T-helper 2 cell treated with Interferon-gamma antibody and Interleukin-4, amounts not matched to agents 100 ng/mL and 5 ng/mL, for 36 hours (primary cell): ENCODE data around the gene CX3CL1. TPM values are rescaled to one million over a fixed set of nuclear protein-coding genes. Genes with fewer than 3 reads are reported as not detected.
"Not testable (repeated sequence)": the region's sequence is repeated elsewhere in the genome, so short reads cannot be mapped to it uniquely, and the experiment has no call there.

ENCODE experiments used
- intact Hi-C: fragments of 100-400 bp; cut with micrococcal nuclease; formaldehyde crosslinking; loops from one replicate; pipeline ENCODE4 v1.15.1; 2023
- total RNA-seq: library from RNA; stranded (reverse); gene quantifications from 2 replicates; pipeline ENCODE4 v1.2.3, GENCODE V29; 2022

CX3CL1 gene
- total RNA-seq, 1 donor from 2014 or later = not detected

DNA sequence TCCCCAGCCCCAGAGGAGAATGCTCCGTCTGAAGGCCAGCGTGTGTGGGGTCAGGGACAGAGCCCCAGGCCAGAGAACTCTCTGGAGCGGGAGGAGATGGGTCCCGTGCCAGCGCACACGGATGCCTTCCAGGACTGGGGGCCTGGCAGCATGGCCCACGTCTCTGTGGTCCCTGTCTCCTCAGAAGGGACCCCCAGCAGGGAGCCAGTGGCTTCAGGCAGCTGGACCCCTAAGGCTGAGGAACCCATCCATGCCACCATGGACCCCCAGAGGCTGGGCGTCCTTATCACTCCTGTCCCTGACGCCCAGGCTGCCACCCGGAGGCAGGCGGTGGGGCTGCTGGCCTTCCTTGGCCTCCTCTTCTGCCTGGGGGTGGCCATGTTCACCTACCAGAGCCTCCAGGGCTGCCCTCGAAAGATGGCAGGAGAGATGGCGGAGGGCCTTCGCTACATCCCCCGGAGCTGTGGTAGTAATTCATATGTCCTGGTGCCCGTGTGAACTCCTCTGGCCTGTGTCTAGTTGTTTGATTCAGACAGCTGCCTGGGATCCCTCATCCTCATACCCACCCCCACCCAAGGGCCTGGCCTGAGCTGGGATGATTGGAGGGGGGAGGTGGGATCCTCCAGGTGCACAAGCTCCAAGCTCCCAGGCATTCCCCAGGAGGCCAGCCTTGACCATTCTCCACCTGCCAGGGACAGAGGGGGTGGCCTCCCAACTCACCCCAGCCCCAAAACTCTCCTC is 10.4 kb downstream of the CX3CL1 start:
- intact Hi-C loops = no loop called here

DNA sequence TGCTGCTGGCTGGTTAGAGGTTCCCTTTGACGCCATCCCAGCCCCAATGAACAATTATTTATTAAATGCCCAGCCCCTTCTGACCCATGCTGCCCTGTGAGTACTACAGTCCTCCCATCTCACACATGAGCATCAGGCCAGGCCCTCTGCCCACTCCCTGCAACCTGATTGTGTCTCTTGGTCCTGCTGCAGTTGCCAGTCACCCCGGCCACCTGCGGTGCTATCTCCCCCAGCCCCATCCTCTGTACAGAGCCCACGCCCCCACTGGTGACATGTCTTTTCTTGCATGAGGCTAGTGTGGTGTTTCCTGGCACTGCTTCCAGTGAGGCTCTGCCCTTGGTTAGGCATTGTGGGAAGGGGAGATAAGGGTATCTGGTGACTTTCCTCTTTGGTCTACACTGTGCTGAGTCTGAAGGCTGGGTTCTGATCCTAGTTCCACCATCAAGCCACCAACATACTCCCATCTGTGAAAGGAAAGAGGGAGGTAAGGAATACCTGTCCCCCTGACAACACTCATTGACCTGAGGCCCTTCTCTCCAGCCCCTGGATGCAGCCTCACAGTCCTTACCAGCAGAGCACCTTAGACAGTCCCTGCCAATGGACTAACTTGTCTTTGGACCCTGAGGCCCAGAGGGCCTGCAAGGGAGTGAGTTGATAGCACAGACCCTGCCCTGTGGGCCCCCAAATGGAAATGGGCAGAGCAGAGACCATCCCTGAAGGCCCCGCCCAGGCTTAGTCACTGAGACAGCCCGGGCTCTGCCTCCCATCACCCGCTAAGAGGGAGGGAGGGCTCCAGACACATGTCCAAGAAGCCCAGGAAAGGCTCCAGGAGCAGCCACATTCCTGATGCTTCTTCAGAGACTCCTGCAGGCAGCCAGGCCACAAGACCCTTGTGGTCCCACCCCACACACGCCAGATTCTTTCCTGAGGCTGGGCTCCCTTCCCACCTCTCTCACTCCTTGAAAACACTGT is 11.3 kb downstream of the CX3CL1 start:
- intact Hi-C loops = no loop called here

DNA sequence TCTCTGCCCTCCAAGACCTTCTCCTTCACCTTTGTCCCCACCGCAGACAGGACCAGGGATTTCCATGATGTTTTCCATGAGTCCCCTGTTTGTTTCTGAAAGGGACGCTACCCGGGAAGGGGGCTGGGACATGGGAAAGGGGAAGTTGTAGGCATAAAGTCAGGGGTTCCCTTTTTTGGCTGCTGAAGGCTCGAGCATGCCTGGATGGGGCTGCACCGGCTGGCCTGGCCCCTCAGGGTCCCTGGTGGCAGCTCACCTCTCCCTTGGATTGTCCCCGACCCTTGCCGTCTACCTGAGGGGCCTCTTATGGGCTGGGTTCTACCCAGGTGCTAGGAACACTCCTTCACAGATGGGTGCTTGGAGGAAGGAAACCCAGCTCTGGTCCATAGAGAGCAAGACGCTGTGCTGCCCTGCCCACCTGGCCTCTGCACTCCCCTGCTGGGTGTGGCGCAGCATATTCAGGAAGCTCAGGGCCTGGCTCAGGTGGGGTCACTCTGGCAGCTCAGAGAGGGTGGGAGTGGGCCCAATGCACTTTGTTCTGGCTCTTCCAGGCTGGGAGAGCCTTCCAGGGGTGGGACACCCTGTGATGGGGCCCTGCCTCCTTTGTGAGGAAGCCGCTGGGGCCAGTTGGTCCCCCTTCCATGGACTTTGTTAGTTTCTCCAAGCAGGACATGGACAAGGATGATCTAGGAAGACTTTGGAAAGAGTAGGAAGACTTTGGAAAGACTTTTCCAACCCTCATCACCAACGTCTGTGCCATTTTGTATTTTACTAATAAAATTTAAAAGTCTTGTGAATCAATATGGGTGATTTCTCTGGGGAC is 12.2 kb downstream of the CX3CL1 start:
- intact Hi-C loops = no loop called here

DNA sequence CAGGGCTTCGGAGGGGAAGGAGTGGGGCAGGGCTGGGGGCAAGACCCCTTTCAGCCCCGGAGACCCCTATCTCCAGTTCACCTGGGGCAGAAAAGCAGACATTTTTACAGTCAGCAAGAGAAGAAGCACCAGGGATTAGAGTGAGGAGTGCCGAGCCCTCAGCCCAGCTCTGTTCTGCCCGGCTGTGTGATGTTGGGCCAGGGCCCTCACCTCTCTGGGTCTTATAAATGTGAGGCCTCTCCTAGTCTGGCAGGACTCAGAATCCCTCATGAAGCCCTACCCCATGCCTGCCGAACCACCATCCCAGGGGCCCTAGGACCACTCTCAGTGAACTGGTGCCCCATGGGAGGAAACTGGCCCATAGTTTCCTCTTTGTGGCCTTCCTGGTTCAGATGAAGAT is 12.8 kb downstream of the CX3CL1 start:
- intact Hi-C loops = no loop called here

DNA sequence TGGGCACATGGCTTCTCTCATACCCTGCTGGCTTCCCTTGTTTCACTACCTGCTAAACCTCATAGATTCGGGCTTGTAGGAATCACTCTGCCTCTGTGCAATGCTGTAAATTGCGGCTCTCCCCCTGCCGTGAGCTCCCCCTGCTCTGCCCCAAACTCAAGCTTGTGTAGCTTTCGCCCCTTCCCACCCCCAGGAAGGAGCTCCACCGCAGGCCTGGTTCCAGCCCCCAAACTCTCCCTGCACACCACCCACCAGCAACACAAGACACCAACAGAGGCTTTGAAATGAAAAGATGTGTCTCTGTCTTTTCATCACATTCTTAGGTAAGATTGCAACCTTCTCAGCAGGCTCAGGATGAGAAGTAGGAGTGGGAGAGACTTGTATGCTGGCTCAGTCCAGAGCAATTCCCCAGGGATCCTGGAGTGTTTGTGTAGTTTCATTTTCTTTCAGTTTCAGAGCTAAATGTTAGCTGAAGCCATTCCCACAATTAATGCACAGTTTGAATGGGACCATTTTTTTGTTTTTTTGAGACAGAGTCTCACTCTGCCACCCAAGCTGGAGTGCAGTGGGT is 14.2 kb downstream of the CX3CL1 start:
- intact Hi-C loops = no loop called here

DNA sequence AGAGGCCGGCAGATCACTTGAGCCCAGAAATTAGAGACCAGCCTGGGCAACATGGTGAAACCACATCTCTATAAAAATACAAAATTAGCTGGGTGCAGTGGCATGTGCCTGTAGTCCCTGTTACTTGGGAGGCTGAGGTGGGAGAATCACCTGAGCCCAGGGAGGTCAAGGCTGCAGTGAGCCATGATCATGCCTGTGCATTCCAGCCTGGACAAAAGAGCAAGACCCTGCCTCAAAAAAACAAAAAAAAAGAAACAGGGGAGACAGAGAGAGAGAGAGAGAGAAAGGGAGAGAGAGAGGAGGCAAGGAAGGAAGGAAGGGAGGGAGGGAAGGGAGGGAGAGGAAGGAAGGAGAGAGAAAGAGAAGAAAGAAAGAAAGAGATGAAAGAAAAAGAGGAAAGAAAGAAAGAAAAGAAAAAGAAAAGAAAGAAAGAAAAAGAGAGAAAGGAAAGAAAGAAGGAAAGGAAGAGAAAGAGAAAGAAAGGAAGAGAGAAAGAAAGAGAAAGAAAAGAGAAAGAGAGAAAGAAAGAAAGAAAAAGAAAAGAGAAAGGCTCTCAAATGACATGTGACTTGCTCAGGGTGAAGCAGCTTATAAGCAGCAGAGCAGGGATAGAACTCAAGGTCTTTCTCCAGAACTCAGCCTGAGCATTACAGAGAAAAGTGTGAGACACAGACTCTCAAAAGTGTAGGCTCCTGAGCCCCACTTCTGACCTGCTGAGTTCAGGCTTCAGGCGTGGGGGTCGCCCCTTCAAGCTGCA is 15.5 kb downstream of the CX3CL1 start:
- intact Hi-C loops = no loop called here

DNA sequence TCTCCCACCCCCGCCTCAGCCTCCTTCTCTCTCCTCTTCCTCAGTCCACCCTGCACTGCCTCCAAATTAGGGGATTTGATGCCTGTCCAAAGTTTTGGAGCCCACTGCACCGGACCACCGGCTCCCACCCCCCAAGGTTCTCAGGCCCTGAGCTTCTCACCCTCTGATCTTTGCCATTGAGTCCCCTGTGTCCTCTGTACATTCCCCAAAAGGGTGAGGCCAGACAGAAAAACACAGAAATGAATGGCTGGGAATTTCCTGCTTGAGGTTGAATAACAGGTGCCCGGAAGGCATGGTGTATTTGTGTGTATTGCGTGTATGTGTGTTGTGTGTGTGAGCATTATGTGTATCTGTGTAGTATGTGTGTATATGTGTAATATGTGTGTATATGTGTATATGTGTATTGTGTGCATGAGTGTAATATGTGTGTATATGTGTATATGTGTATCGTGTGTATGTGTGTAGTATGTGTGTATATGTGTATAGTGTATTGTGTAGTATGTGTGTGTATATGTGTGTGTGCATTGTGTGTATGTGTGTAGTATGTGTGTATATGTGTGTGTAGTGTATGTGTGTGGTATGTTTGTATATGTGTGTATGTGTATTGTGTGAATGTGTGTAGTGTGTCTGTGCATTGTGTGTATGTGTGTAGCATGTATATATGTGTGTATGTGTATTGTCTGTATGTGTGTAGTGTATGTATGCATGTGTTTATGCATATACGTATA is 16.2 kb downstream of the CX3CL1 start:
- intact Hi-C loops = no loop called here

DNA sequence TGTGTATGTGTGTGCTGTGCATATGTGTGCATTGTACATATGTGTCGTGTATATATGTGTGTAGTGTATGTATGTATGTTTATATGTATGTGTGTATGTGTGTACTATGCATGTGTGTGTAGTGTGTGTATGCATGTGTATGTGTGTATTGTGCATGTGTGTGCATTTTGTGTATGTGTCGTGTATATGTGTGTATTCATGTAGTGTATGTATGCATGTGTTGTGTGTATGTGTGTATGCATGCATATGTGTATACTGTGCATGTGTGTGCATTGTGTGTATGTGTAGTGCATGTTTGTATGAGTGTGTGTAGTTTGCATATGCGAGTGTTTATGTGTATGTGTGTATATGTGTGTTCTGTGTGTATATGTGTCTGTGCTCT is 16.8 kb downstream of the CX3CL1 start:
- intact Hi-C loops = no loop called here

DNA sequence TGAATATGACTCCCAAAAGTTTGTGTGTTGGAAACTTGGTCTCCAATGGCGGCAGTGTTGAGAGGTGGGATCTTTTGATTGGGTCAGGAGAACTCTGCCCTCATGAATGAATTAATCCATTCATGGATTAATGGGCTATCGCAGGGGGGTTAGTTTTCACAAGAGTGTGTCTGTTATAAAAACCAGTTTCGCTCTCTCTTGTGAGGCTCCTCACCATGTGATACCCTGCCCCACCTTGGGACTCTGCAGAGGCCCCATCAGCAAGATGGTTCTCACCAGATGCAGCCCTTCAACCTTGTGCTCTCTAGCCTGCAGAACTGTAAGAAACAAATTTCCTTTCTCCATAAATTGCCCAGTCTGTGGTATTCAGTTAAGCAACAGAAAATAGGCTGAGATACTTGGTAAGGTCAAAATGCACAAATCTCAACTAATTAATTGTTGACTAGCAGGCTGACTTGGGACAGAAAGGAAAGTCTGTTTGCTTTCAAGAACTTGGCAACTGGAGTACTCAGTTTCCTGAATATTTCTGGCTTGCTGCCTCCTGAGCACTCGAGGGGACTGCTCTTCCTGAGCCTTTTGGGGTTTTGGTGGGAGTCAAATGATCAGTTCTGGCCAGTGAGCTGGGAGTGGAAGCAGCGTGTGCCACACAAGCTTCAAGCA is 18.5 kb downstream of the CX3CL1 start:
- intact Hi-C loops = no loop called here

DNA sequence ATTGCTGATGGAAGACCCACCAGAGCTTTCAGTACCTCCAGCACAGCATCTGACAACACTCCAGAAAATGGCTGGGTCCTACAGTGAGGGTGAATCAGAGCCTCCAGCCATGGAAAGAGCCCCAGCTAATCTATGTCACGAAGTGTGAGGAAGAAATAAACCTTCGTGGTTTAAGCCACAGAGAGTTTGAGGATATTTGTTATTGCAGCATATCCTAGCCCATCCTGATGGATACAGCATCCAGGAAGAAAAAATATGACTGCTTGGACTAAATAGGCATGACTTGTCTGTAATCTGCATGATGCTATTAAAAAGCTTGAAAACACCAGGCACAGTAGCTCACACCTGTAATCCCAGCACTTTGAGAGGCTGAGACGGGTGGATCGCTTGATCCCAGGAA is 19.0 kb downstream of the CX3CL1 start:
- intact Hi-C loops = no loop called here

DNA sequence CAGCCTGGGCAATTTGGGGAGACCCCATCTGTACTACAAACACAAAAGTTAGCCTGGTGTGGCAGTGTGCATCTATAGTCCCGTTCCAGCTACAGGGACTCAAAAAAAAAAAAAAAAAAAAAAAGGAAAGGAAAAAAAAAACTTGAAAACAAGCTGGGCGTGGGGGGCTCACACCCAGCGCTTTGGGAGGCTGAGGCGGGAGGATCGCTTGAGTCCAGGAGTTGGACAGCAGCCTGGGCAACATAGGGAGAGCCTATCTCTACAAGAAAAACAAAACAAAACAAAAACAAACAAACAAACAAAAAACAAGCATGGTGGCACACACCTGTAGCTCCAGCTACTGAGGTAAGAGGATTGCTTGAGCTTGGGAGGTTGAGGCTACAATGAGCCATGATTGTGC is 19.4 kb downstream of the CX3CL1 start:
- intact Hi-C loops = no loop called here

DNA sequence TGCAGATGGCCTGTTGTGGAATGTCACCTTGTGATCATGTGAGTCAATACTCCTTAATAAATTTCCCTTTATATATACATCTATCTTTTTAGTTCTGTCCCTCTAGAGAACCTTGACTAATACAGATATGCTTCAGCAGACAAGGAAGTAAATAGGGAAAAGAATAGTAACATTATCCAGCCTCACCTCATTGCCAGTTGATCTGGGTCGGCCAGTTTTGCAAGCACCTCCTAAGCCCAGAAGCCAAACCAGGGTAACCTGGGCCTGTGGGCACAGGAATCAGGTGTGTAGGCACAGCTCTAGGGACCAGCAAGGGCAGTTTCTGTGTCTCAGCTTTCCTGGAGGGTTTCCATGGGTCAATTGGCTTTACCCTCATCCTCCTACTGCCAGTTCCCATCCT is 20.4 kb downstream of the CX3CL1 start:
- intact Hi-C loops = no loop called here

DNA sequence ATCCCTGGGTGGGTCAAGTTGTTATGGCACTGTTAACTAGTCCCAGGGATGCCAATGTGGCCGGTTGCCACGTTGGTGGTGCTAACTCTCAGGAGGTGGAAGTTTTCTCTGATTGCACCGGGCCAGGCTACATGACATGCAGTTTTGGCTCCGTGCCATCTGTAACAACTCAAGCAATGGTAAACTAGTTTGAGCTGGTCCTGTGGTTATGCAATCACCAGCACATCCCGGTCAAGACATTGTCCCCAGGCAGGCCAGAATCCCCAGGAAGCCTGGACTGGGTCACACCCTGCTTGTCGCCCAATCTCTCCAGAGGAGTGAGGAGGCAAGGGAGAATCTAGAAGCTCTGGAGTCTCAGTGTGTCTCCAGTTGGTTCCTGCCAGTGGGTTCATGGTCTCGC is 22.2 kb downstream of the CX3CL1 start:
- intact Hi-C loops = no loop called here

DNA sequence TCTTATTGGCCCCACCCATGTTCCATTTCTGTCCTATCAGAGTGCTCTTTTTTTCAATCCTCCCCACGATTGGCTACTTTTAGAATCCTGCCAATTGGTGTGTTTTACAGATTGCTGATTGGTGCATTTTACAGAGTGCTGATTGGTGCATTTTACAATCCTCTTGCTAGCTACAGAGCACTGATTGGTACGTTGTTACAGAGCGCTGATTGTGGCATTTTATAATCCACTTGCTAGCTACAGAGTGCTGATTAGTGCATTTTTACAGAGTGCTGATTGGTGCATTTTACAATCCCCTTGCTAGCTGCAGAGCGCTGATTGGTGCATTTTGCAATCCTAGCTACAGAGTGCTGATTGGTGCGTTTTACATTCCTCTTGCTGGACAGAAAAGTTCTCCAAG is 22.7 kb downstream of the CX3CL1 start:
- intact Hi-C loops = no loop called here

DNA sequence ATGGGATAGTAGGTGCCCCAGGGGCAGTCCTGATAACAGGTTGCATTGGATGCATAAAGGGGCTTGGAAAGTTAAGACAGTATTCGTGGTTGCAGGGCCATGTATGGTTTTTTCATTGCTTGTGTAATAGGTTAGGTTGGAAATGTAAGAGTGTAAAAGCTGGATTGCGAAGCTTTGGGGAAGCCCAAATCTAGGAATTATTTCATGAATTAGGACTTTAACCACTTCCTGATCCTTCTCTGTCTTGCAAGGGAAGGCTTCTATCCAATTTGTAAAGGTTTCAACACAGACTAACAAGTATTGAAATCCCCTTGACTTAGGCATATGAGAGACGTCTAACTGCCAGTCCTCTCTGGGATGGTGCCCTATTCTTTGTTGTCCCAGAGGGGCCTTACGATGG is 24.5 kb downstream of the CX3CL1 start:
- intact Hi-C loops = no loop called here

DNA sequence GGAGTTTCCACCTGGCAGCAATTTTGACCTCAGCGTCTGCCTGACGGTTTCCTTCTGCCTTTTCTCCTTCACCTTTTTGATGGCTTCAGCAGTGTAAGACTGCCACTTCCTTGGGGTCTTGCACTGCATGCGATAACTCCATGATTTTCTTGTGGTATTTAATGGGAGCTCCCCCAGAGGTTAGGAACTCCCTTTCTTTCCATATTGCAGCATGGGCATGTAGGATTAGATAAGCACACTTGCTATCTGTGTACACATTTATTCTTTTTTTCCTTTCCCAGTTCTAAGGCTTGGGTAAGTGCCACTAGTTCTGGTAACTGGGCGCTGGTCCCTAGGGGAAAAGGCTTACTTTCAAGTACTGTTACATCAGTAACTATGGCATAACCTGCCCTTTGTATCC is 25.2 kb downstream of the CX3CL1 start:
- intact Hi-C loops = not testable (repeated sequence)

DNA sequence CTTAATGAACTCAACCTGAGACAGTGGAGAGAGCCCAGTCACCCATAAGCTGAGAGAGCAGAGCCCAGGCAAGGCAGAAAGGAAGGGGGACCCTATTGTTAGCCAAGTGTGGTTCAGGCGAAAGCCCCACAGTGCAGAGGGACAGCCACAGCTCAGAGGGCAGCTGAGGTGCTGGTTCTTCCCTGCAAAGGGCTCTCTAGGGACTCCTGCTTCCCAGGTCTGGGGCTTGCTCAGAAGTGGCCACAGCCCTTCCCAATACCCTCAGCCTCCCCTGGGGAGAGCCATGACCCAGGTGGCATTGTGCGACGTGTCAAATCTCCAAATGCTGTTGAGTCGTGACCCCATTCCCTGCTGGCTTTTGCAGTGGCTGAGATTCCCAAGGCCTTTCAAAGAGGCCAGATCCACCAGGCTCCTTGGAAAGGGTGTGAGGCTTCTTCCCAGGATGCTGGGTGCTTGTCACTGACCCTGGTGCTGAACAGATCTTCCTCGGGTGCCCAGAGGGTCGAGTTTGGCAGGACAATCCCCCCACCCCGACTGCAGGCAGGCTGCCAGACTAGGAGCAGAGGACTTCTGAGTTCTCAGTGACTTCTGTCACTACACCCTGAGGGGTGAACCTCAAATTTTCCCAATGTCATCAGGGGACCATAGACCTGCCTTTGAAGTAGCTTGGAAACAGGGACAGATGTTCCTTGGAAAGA is 29.8 kb downstream of the CX3CL1 start:
- intact Hi-C loops = no loop called here

DNA sequence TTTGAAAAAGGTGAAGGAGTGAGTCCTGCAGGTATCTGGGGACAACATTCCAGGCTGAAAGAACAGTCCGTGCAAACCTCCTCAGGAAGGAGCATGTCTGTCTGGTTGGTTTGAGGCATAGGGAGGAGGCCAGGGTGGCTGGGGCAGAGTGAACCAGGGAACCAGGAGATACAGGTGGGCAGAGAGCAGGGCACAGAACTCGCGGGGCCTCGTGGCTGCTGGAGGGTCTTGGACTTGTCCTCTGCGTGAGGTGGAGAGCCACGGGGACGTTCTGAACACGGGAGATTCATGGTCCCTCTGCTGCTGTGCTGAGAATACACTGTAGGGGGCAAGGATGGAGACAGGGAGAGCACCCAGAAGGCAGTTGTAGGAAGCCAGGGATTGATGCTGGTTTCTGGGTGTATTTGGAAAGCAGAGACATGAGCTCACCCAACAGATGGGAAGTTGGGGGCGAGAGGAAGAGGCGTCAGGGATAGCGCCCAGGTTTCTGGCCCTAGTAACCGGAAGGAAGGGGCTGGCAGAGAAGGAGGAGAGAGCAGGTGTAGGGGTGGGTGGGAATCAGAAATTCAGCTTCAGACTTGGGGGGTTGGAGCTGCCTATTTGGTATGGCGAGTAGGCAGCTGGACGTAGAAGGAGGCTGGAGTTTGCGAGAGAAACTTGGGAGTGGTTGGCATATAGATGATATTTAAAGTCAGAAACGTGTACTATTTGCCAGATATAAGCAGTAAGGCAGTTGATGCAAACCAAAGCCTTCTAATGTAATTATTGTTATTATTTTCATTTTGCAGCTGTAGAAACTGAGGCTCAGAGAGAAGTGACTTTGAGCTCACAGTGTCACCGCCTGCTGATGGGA is 31.9 kb downstream of the CX3CL1 start, which contains the start of gene CCL17:
CCL17 (plus strand) TSS at position 803 of the 853 bp plus-strand sequence. CDS start 9,166 bp downstream, outside the sequence.
- intact Hi-C loops = no loop called here
